Neural cell (in vitro differentiated cells): ENCODE measurements around the gene EPHA6. TPM values are rescaled to one million over a fixed set of nuclear protein-coding genes. Genes with fewer than 3 reads are reported as not detected.

Experiments
- H2AFZ ChIP-seq: fragments of 200-600, 300-800 bp; sonication (generic), shearing (Covaris generic); 2 replicates; pipeline ENCODE4 v1.6.0; 2014; ENCODE audit warnings: low read depth, mild to moderate bottlenecking, antibody characterized with exemption, low read length, moderate library complexity
- H3F3A ChIP-seq: fragments of 200-600 bp; shearing (Covaris generic); 2 replicates; pipeline ENCODE4 v1.6.1; 2016; ENCODE audit warnings: mild to moderate bottlenecking, moderate library complexity, mixed read lengths, antibody characterized with exemption, low read length; ENCODE audit not compliant: insufficient read depth, poor library complexity, severe bottlenecking
- H3K27ac ChIP-seq: fragments of 200-600, 300-800 bp; sonication (generic), shearing (Covaris generic); 2 replicates; pipeline ENCODE4 v1.5.1; 2014; ENCODE audit warnings: mild to moderate bottlenecking, low read length, moderate library complexity
- H3K27me3 ChIP-seq: fragments of 300-800, 200-600 bp; sonication (generic), shearing (Covaris generic); 2 replicates; pipeline ENCODE4 v1.6.0; 2014; ENCODE audit warnings: mild to moderate bottlenecking, low read depth, low read length, moderate library complexity; ENCODE audit not compliant: insufficient read depth
- H3K36me3 ChIP-seq: fragments of 300-800, 200-600 bp; sonication (generic), shearing (Covaris generic); 2 replicates; pipeline ENCODE4 v1.5.1; 2014; ENCODE audit warnings: mild to moderate bottlenecking, antibody characterized with exemption, low read length, moderate library complexity; ENCODE audit not compliant: insufficient read depth
- H3K4me2 ChIP-seq: fragments of 300-800, 200-600 bp; sonication (generic), shearing (Covaris generic); 2 replicates; pipeline ENCODE4 v1.6.0; 2014; ENCODE audit warnings: mild to moderate bottlenecking, low read length
- H3K4me3 ChIP-seq: fragments of 300-800, 200-600 bp; sonication (generic), shearing (Covaris generic); 2 replicates; pipeline ENCODE4 v1.5.1; 2014; ENCODE audit warnings: mild to moderate bottlenecking, low read length, moderate library complexity
- H3K79me2 ChIP-seq: fragments of 200-600 bp; shearing (Covaris generic); replicated peaks from 2 replicates; pipeline ENCODE4 v1.6.0; 2014; ENCODE audit warnings: mild to moderate bottlenecking, low read length, moderate library complexity; ENCODE audit not compliant: insufficient read depth
- H3K9ac ChIP-seq: fragments of 300-800, 200-600 bp; sonication (generic), shearing (Covaris generic); 2 replicates; pipeline ENCODE4 v1.6.1; 2016; ENCODE audit warnings: mild to moderate bottlenecking, low read length, mixed read lengths
- H3K9me2 ChIP-seq: fragments of 200-600 bp; shearing (Covaris generic); 2 replicates; pipeline ENCODE4 v1.6.1; 2016; ENCODE audit warnings: mild to moderate bottlenecking, low read length, mixed read lengths; ENCODE audit not compliant: insufficient read depth
- H3K9me3 ChIP-seq: fragments of 200-600, 300-800 bp; sonication (generic), shearing (Covaris generic); 2 replicates; pipeline ENCODE4 v1.6.1; 2016; ENCODE audit warnings: mild to moderate bottlenecking, mixed run types, low read length, moderate library complexity, mixed read lengths
- H4K20me1 ChIP-seq: fragments of 200-600 bp; shearing (Covaris generic); 2 replicates; pipeline ENCODE4 v1.6.1; 2016; ENCODE audit warnings: mild to moderate bottlenecking, mixed run types; ENCODE audit not compliant: insufficient read depth
- EP300 ChIP-seq: fragments of 450-650 bp; conservative IDR thresholded peaks from 2 replicates; pipeline ENCODE4 v1.6.1; 2014; ENCODE audit warnings: antibody characterized with exemption, mild to moderate bottlenecking, moderate library complexity; ENCODE audit not compliant: poor library complexity, severe bottlenecking
- EZH2 ChIP-seq: fragments of 200-600, 300-800 bp; shearing (Covaris generic), sonication (generic); IDR thresholded peaks from 2 replicates; pipeline ENCODE4 v1.6.1; 2014; ENCODE audit warnings: antibody characterized with exemption, low read length, borderline replicate concordance, mild to moderate bottlenecking; ENCODE audit not compliant: insufficient read depth, poor library complexity, severe bottlenecking
- MXI1 ChIP-seq: fragments of 450-650 bp; conservative IDR thresholded peaks from 2 replicates; pipeline ENCODE4 v1.6.1; 2014; ENCODE audit warnings: antibody characterized with exemption, mild to moderate bottlenecking; ENCODE audit not compliant: poor library complexity, severe bottlenecking
- POLR2AphosphoS5 ChIP-seq: IDR thresholded peaks from 2 replicates; pipeline ENCODE4 v1.6.1; 2012
- RAD21 ChIP-seq: fragments of 450-650 bp; conservative IDR thresholded peaks from 2 replicates; pipeline ENCODE4 v1.6.1; 2014; ENCODE audit warnings: antibody characterized with exemption, mild to moderate bottlenecking, moderate library complexity
- SMC3 ChIP-seq: fragments of 450-650 bp; conservative IDR thresholded peaks from 2 replicates; pipeline ENCODE4 v1.6.1; 2014; ENCODE audit warnings: antibody characterized with exemption, mild to moderate bottlenecking, moderate library complexity; ENCODE audit not compliant: poor library complexity
- TAF1 ChIP-seq: IDR thresholded peaks from 2 replicates; pipeline ENCODE4 v1.6.1; 2012; ENCODE audit warnings: low read depth
- polyA plus RNA-seq: library from polyadenylated mRNA; depleted of rRNA; stranded (reverse); fragments of >200 nt; gene quantifications from 2 replicates; pipeline ENCODE4 v1.2.3, GENCODE V29; 2014
- TF ChIP-seq, protein P1 (sequence below): fragments of 450-650 bp; IDR thresholded peaks from 2 replicates; pipeline ENCODE4 v1.5.1; 2014; ENCODE audit warnings: antibody characterized with exemption, mild to moderate bottlenecking, moderate library complexity; ENCODE audit not compliant: poor library complexity, severe bottlenecking
- TF ChIP-seq, protein P2 (sequence below): IDR thresholded peaks from 2 replicates; pipeline ENCODE4 v1.6.1; 2012; ENCODE audit warnings: borderline replicate concordance

The EPHA6 gene
- polyA plus RNA-seq, 1 donor from 2014 or later: 0.56 TPM

DNA sequence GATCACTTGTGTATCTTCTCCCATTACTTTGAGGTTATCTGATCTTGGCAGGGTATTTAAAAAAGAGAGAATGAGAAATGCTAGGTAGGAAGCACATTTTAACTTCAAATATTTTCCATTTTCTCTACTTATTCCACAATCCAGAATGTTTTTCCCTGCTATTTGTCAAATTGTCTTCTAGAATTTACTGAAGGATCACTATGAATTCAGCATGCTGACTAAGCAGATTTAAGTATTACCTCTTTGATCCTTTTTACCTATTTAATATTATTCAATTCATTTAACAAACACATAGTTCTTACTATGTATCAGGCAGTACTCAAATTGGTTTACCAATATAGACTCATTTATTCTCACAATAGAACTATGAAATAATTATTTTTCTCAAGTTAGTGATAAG lies 486.7 kb downstream of the EPHA6 start:
- Histone ChIP-seq H3K27ac (no peak overlapping the region), H3K4me2 (no peak overlapping the region), H3K79me2 (no peaks in the 10 kb centered on the region), H3K4me3 (no peak overlapping the region), H3K27me3 (no peaks in the 10 kb centered on the region), H4K20me1 (no peaks in the 10 kb centered on the region), H3F3A (no peaks in the 10 kb centered on the region), H3K9ac (no peak overlapping the region), H2AFZ (no peak overlapping the region), H3K9me3 (no peaks in the 10 kb centered on the region), H3K36me3 (no peaks in the 10 kb centered on the region), H3K9me2 (no peaks in the 10 kb centered on the region)
- TF ChIP-seq EZH2 (no peak), SMC3 (no peak), EP300 (no peak), POLR2AphosphoS5 (no peak), RAD21 (no peak), TAF1 (no peak), MXI1 (no peak)
- TF ChIP-seq, protein P1, sequence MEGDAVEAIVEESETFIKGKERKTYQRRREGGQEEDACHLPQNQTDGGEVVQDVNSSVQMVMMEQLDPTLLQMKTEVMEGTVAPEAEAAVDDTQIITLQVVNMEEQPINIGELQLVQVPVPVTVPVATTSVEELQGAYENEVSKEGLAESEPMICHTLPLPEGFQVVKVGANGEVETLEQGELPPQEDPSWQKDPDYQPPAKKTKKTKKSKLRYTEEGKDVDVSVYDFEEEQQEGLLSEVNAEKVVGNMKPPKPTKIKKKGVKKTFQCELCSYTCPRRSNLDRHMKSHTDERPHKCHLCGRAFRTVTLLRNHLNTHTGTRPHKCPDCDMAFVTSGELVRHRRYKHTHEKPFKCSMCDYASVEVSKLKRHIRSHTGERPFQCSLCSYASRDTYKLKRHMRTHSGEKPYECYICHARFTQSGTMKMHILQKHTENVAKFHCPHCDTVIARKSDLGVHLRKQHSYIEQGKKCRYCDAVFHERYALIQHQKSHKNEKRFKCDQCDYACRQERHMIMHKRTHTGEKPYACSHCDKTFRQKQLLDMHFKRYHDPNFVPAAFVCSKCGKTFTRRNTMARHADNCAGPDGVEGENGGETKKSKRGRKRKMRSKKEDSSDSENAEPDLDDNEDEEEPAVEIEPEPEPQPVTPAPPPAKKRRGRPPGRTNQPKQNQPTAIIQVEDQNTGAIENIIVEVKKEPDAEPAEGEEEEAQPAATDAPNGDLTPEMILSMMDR: no peak
- TF ChIP-seq, protein P2, sequence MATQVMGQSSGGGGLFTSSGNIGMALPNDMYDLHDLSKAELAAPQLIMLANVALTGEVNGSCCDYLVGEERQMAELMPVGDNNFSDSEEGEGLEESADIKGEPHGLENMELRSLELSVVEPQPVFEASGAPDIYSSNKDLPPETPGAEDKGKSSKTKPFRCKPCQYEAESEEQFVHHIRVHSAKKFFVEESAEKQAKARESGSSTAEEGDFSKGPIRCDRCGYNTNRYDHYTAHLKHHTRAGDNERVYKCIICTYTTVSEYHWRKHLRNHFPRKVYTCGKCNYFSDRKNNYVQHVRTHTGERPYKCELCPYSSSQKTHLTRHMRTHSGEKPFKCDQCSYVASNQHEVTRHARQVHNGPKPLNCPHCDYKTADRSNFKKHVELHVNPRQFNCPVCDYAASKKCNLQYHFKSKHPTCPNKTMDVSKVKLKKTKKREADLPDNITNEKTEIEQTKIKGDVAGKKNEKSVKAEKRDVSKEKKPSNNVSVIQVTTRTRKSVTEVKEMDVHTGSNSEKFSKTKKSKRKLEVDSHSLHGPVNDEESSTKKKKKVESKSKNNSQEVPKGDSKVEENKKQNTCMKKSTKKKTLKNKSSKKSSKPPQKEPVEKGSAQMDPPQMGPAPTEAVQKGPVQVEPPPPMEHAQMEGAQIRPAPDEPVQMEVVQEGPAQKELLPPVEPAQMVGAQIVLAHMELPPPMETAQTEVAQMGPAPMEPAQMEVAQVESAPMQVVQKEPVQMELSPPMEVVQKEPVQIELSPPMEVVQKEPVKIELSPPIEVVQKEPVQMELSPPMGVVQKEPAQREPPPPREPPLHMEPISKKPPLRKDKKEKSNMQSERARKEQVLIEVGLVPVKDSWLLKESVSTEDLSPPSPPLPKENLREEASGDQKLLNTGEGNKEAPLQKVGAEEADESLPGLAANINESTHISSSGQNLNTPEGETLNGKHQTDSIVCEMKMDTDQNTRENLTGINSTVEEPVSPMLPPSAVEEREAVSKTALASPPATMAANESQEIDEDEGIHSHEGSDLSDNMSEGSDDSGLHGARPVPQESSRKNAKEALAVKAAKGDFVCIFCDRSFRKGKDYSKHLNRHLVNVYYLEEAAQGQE: no peak

DNA sequence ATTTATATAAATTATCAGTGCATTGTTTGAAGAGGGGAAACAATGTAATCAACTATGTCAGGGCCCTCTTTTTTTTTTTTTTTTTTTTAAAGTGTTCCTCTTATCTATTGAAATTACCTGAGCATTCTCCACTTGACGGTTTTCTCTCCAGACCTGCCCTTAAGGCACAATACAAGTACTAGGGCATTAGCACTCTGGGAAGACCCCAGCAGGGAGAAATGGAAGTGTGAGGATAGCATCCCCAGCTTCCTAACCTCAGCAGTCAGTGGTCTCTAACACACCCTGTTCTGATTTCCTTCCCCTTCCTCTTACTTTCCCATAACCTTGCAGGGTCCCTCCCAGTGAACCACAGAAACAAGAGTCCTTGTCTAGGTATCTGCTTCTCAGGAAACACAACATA lies 491.8 kb downstream of the EPHA6 start:
- no peaks in the 10 kb centered on the region for H3K36me3 ChIP-seq

More for the DNA sequence above, 491.8 kb downstream of the EPHA6 start:
- no peak overlapping the region for H2AFZ ChIP-seq
- no peak overlapping the region for H3K4me2 ChIP-seq
- no peaks in the 10 kb centered on the region for H3F3A ChIP-seq
- H4K20me1 ChIP-seq: no peaks in the 10 kb centered on the region
- H3K79me2 ChIP-seq: no peaks in the 10 kb centered on the region
- no peaks in the 10 kb centered on the region for H3K27me3 ChIP-seq
- H3K4me3 ChIP-seq: no peak overlapping the region
- no peaks in the 10 kb centered on the region for H3K9me2 ChIP-seq
- no peaks in the 10 kb centered on the region for H3K9me3 ChIP-seq
- TF ChIP-seq, protein P2: no peak
- TF ChIP-seq MXI1 (no peak), EZH2 (no peak), EP300 (no peak), TAF1 (no peak), SMC3 (no peak)
- TF ChIP-seq, protein P1: no peak
- H3K9ac ChIP-seq: no peak overlapping the region
- H3K27ac ChIP-seq: no peak overlapping the region
